Type B pancreatic cell (in vitro differentiated cells): ENCODE data around the gene ZC2HC1B. TPM values are rescaled to one million over a fixed set of nuclear protein-coding genes. Genes with fewer than 3 reads are reported as not detected.

Source experiments
- DNase-seq: peaks from one replicate; pipeline ENCODE4 v3.0.0; 2021; ENCODE audit warnings: mixed read lengths; ENCODE audit not compliant: unreplicated experiment; ENCODE audit errors: extremely low spot score
- H3K27ac Mint-ChIP-seq: 2 replicates; pipeline ENCODE4 v1.8.0; 2021; ENCODE audit warnings: mild to moderate bottlenecking, mixed read lengths
- H3K27me3 Mint-ChIP-seq: 2 replicates; pipeline ENCODE4 v1.8.0; 2021; ENCODE audit warnings: mixed read lengths
- H3K36me3 Mint-ChIP-seq: 2 replicates; pipeline ENCODE4 v1.8.0; 2021; ENCODE audit warnings: mixed read lengths
- H3K4me1 Mint-ChIP-seq: one replicate; pipeline ENCODE4 v1.8.0; 2021; ENCODE audit warnings: mixed read lengths; ENCODE audit not compliant: unreplicated experiment
- H3K4me3 Mint-ChIP-seq: 2 replicates; pipeline ENCODE4 v1.8.0; 2021; ENCODE audit warnings: mild to moderate bottlenecking, mixed read lengths
- H3K9me3 Mint-ChIP-seq: 2 replicates; pipeline ENCODE4 v1.8.0; 2021; ENCODE audit warnings: mixed read lengths
- CTCF ChIP-seq: fragments of 200-600 bp; sonication (generic); conservative IDR thresholded peaks from 2 replicates; pipeline ENCODE4 v1.5.0; 2021; ENCODE audit warnings: antibody characterized with exemption, mild to moderate bottlenecking
- total RNA-seq: library from RNA; stranded (reverse); gene quantifications from 2 replicates; pipeline ENCODE4 v1.2.1, GENCODE V29; 2021; ENCODE audit warnings: low replicate concordance

ZC2HC1B gene
- total RNA-seq, 1 donor from 2014 or later = 0.34 TPM

GRCh38 chr6:143836150-143836549, 28.1 kb upstream of the ZC2HC1B start:
- H3K27ac Mint-ChIP-seq = no peak overlapping the region
- no peak for DNase-seq
- no peaks in the 10 kb centered on the region for H3K9me3 Mint-ChIP-seq
- TF ChIP-seq CTCF = no peak
- H3K27me3 Mint-ChIP-seq = no peaks in the 10 kb centered on the region
- H3K4me1 Mint-ChIP-seq = peaks cover 3% of the 10 kb centered on the region
- H3K36me3 Mint-ChIP-seq = no peaks in the 10 kb centered on the region
- H3K4me3 Mint-ChIP-seq = no peak overlapping the region

GRCh38 chr6:143838395-143838794, 25.9 kb upstream of the ZC2HC1B start:
- Mint-ChIP-seq H3K27me3 (no peaks in the 10 kb centered on the region), H3K27ac (no peak overlapping the region), H3K36me3 (no peaks in the 10 kb centered on the region), H3K9me3 (no peaks in the 10 kb centered on the region), H3K4me1 (peaks cover 7% of the 10 kb centered on the region), H3K4me3 (no peak overlapping the region)
- no peak for DNase-seq
- TF ChIP-seq CTCF = no peak

GRCh38 chr6:143839196-143839595, 25.1 kb upstream of the ZC2HC1B start:
- DNase-seq = no peak
- Mint-ChIP-seq H3K27ac (no peak overlapping the region), H3K4me1 (peaks cover 14% of the 10 kb centered on the region), H3K9me3 (no peaks in the 10 kb centered on the region), H3K36me3 (peaks cover 2% of the 10 kb centered on the region), H3K4me3 (no peak overlapping the region), H3K27me3 (no peaks in the 10 kb centered on the region)
- TF ChIP-seq CTCF = no peak

- no peak for DNase-seq
- Mint-ChIP-seq H3K27me3 (no peaks in the 10 kb centered on the region), H3K4me3 (peak overlapping the region; percentile 49), H3K27ac (peak overlapping the region; percentile 37), H3K4me1 (peaks cover 17% of the 10 kb centered on the region), H3K36me3 (peaks cover 5% of the 10 kb centered on the region), H3K9me3 (no peaks in the 10 kb centered on the region)
- no peak for TF ChIP-seq CTCF
Measured at GRCh38 chr6:143840595-143841265, 23.5 kb upstream of the ZC2HC1B start.

- H3K9me3 Mint-ChIP-seq = no peaks in the 10 kb centered on the region
- H3K27me3 Mint-ChIP-seq = no peaks in the 10 kb centered on the region
- H3K36me3 Mint-ChIP-seq = peaks cover 14% of the 10 kb centered on the region
- peak overlapping the region; percentile 94 for H3K27ac Mint-ChIP-seq
- no peak for DNase-seq
- peak overlapping the region; percentile 97 for H3K4me3 Mint-ChIP-seq
- TF ChIP-seq CTCF = no peak
- peaks cover 17% of the 10 kb centered on the region for H3K4me1 Mint-ChIP-seq
Measured at GRCh38 chr6:143842461-143842901, 21.8 kb upstream of the ZC2HC1B start.
